HUDEP-2 (cell line): Measurements from ENCODE around the gene TNFSF13B.
A peak's percentile ranks its signal among the peaks of the same experiment; 100 is the strongest.
"Not testable (repeated sequence)": the region's sequence is repeated elsewhere in the genome, so short reads cannot be mapped to it uniquely, and the experiment has no call there.

ENCODE experiments used
- DNase-seq, 76 experiments: peaks; one replicate each; lab custom pipeline; 2025; ENCODE audit not compliant: unreplicated experiment in 76 of 76; lab: John Stamatoyannopoulos, UW

Gene TNFSF13B, protein sequence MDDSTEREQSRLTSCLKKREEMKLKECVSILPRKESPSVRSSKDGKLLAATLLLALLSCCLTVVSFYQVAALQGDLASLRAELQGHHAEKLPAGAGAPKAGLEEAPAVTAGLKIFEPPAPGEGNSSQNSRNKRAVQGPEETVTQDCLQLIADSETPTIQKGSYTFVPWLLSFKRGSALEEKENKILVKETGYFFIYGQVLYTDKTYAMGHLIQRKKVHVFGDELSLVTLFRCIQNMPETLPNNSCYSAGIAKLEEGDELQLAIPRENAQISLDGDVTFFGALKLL

DNA sequence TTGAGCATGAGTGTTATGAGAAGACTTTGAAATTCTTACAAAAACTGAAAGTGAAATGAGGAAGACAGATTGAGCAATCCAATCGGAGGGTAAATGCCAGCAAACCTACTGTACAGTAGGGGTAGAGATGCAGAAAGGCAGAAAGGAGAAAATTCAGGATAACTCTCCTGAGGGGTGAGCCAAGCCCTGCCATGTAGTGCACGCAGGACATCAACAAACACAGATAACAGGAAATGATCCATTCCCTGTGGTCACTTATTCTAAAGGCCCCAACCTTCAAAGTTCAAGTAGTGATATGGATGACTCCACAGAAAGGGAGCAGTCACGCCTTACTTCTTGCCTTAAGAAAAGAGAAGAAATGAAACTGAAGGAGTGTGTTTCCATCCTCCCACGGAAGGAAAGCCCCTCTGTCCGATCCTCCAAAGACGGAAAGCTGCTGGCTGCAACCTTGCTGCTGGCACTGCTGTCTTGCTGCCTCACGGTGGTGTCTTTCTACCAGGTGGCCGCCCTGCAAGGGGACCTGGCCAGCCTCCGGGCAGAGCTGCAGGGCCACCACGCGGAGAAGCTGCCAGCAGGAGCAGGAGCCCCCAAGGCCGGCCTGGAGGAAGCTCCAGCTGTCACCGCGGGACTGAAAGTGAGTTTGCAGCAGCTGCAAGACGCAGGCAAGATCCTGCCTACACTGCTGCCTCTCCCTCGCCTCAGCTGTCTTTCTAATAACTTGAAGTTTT, at the start of gene TNFSF13B:
Gene TNFSF13B (plus strand): TSS at position 118 of the 728 bp plus-strand sequence. CDS start 178 bp downstream, at position 296.
- DNase-seq = peak in 6 of 76 experiments; percentile 1 to 14 (median 2)

DNA sequence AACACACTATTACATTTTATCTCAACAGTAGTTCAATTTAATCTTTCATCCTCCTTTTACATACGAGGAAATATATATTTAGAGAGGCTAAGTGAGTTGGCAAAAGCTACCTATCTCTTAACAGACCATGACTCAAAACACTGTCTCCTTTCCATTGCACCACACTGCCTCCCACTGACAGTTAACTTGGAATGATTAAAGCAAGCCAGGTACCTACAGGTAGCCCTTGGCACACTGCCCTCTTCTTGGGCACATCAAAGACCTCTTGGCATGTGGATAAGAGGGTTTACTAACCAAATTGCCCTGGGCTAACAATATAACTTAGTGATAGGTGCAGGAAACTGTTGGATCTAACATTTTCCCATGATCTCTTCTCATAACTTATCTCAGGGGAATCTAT, 49.5 kb upstream of the TNFSF13B start:
- DNase-seq = peak in 2 of 76 experiments; percentile 3 to 18

DNA sequence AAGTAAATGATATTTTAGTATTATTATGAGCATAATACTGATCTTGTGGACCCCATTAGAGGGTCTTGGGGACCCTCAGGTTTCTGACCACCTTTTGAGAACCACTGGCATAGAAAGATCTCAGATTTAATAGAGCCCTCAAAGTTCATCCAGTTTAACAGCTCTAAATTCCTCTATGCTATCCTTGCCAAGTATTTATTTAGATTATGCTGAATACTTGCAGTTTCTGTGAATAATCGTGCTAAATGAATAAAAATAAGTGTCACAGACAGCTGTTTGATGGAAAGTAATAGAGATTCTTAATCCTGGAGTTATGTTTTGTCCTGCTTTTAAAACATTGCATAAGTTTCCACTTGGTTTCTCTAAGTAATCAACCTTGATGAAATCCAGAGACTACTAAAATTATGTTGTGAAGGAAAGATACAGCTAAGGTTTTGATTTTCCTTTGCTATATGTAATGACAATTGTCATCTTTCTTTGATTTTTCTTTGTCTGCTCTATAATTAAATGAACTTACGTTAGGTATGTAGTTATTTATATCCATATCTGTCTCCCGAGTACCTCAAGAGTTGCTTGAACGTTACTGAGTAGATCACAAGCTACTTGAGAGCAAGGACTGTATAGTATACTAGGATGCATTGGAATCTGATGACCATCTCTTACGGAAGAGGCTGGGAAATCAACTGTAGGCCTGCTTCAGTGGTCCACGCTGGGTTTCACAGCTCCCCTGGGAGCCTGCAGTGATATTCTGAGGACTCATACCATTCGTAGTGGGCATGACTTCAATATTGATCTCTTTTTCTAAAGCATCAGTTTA, 45.6 kb upstream of the TNFSF13B start:
- no peak for DNase-seq

DNA sequence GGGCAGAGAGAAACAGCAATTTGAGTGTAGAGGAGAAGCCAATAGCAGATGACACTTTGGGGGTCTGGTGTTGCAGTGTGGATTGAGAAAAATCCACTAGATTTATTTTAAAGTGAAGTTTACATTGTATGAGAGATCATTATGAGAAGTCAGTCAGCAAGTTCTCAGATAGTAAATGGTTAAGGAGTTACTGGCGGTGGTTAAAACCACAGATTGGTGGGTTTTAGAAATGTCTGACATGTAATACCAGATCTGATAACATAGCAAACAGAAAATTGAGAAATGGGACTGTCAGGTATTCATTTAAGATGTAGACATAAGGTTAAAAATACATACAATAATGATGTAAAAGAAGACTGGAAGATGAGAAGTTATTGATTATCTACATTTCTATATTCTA, 44.1 kb upstream of the TNFSF13B start:
- DNase-seq = no peak

DNA sequence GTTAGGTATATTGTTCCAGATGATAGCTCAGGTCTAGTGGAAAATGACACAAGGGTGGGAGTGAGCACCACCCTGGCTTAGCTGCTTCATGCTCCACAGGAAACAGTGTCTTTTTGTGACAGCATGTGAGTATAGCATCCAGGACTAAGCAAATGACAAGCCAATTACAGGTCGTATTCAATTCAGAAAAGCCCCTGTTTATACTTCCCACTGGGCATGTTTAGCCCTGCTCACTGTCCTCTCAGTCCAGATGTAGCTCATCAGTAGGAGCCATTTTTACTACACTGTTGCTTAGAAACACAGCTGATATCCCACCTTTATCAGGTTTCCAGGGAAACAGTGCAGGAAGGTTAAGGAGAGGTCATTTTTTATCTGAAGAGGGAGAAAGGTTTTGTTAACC, 43.3 kb upstream of the TNFSF13B start:
- peak in 1 of 76 experiments; percentile 2 for DNase-seq

DNA sequence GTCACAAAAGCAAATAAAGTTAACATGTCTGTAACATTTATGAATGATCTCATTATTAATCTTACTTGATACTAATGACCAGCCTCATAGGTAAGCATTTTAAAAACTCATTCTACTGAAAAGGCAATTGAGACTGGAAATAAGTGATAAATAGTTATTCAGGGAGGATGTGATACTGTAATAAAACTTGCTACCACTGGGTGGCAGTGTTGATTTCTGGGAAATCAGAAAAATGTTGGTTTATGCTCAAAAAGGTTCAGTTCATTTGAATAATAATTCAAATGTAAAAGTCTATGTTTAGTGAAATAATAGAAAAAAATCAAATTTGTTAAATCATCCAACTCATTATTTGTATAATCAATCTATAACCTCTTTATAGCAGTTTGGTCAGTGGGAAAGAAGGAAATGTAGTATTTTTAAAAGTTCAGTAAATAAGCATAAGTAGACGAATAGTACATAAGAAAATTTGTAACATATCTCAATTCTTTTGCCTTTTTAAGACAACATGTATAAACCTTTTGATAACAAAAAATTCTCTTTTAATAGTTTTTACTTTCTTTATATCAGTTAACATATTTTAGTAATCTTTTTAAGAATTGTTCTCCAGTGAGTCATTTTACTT, 41.8 kb upstream of the TNFSF13B start:
- DNase-seq = peak in 25 of 76 experiments; percentile 2 to 43 (median 22)

DNA sequence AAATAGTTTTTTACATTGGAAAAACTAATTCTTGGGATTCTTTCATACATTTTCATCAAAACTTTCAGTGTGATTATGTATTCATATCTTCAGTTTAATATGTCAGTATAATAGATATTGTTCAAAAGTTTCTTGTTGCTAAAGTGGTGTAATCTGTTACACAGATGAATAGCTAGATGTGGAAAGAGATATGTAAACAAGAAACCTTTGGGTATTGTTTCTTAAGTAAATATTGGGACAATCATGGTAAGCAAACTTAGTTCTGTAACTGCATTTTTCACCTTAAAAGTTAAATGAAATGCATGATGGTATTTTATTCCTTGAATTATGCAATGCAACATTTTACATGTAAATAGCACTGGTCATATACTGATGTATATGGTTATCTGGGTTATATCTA, 39.1 kb upstream of the TNFSF13B start:
- no peak for DNase-seq

DNA sequence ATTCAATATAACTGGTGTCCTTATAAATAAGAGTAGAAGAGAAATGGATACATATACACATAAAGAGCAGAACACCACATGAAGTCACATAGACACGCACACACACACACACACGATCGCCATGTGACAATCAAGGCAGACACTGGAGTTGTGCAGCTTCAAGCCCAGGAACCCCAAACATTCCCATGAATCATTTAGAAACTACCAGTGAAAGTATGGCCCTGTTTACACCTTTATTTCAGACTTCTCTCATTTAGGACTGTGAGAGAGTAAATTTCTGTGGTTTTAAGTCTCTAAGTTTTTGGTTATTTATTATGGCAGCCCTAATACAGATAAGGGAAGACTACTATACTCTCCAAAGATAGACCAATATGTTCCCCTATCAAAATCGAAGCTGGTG, 20.4 kb upstream of the TNFSF13B start:
- no peak for DNase-seq

DNA sequence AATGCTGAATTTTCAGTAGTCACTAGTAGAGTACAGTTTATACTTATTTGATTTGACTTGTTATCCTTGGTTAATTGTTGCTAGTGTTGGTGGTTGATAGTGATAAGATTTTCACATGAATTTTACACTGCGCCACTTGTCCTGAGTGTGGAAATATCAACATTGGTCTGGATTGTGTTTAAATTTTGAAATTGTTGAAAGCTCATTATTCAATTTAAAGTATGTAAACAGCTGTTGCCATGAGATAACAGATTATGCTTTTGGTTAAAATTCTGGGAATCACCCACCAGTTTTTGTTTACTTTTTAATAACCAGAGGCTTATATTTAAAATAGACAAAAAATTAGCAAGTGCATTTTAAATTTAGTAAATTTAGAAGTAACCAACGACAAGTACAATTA, 12.3 kb upstream of the TNFSF13B start:
- DNase-seq = no peak

DNA sequence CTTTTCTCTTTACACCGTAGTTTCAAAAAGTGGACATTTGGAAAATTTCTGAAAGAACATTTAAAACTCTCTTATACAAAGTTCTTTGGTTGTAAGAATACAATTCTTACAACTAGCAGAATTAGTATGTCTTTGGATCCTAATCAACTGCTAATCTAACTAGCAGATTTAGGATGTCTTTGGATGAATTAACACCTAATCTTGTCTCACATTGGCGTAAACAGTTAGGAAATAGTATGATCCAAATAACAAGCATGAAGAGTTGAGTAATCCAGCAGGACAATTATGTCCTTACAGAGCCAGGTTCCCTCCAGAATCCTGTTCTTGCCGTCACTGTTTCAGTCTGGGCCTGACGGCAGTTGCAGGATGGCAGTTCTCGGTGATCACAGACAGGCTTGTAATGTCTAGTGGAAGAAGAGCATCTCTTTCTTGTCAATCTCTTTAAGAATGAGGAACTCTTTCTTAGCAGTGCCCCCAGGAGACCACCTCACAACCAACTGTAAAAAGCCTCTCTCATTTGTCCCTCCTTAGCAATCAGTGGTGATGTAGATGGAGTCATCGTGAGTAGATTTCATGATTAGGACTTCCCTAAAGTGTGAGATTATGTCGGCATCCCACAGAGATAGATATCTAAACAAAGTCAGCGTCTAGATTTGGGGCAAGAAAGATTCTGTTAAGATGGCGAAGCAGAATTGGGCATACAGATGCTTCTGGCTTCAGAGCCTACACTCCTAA, 5.7 kb upstream of the TNFSF13B start:
- DNase-seq = no peak

DNA sequence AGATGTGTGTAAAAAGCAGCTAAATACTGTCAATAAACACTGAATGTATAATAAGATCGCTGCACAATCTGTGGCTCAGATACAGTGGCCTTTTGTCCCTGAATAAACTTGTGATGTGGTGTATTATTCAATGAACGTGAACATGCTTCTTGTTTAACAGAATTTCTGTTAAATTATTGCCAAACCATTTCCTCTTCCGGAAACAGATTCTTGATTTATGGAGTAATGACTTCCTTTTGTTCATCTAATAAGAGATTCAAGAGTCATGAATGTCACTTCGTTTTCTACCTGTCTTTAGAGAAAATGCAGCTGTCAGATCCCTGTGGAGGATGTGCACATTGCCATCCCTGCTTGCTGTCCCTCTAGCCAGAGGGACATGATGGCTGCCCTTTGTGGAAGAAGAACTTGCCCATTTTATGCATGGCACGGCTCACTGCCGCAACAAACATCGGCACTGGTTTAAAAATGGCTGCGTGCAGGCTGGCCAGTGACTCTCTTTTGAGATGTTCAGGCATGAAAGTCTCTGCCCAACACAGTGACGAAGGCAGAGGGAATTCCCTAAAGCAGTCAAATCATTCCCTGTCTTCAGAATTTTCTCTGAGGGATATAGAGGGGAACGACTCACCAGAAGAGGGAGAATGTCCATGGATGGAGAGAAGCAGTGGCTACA, 3.1 kb upstream of the TNFSF13B start:
- DNase-seq = no peak

DNA sequence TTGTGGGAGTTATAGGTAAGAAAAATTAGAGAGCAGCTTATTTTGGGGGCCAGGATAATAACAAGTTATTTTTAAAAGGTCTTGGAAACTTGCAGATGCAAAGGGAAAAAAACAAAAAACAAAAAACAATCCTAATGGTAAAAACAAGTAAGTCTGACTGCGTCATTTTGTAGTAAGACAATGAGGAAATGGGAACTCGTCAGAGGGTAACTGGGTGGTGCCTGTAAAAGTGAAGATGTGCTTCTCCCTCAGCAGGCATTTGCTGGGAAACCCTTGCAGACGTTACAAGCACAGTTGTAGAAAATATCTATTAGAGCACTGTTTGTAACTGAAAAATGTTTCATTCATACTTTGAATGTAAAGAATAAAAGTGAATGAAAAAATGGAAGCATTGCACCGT, 2.2 kb upstream of the TNFSF13B start:
- DNase-seq = no peak

DNA sequence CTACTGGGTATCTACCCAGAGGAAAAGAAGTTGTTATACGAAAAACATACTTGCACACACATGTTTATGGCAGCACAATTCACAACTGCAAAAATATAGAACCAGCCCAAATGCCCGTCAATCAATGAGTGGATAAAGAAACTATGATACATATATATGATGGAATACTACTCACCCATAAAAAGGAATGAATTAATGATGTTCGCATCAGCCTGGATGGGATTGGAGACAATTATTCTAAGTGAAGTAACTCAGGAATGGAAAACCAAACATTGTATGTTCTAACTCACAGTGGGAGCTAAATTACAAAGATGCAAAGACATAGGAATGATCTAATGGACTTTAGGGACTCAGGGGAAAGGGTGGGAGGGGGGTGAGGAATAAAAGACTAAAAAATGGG, 1.7 kb upstream of the TNFSF13B start:
- DNase-seq = not testable (repeated sequence)

DNA sequence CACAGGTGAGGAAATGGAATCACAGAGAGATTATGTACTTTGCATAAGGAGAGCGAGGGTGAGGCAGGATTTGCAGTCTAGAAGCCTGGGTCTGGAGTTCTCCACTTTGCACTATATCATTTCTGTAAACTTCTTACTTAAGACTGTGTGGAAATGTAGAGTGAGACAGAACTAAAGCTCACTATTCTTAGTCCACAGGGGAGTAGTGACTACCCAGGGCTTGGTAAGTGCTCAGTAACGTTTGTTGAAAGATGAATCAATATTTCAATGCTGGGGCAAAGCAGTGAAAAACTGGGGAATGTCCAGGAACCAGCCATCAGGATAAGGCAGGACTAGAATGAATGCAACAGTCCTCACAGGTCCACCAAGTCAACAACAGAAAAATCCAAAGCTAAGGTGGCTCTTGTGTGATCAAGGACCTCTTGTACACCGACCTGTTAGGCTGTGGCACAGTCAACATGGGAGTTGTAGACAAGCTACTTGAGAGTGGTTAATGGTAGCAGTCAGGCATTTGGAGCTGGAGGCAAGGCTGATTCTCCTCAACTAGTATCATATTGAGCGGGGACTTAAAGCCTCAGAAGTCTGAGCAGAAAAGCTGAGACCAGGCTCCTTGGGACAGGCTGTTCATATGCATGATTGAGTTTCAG, 929 bp upstream of the TNFSF13B start:
- no peak for DNase-seq

DNA sequence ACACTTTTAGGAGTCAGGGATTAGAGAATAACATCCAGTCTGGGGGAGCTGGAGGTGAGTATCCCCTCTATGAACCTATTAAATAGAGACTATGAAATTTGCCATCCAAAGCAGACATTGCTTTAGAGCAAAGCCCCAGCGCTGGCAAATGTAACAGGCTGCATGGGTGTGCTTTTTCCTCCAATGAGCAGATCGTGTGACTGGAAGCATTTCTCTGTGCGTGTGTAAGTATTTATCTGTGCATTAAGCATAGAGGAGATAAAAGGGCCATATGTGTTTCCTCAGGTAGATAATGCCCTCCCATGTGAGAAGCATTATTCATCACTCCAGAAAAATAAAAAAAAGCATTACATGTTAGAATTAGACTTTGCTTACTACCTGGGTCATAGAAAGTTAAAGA, 924 bp downstream of the TNFSF13B start:
- DNase-seq = no peak

DNA sequence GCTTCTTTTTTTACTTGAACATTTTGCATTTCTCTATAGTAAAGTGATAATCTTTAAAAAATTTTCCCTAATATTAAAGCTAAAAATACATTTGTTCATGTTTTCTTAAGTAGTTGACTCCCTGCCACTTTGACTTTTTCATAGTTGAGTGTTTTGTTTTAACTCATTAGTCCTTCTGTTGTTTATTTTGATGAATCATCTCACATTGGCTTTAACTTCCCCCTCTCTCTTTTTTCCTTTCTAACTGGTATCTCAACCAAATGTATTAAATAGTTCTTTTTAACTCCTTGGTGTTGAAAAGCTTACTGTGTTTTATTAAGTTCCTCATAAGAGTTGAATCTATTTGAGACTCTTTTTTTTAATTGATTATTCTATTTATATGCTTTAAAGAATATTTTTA, 2.8 kb downstream of the TNFSF13B start:
- no peak for DNase-seq

DNA sequence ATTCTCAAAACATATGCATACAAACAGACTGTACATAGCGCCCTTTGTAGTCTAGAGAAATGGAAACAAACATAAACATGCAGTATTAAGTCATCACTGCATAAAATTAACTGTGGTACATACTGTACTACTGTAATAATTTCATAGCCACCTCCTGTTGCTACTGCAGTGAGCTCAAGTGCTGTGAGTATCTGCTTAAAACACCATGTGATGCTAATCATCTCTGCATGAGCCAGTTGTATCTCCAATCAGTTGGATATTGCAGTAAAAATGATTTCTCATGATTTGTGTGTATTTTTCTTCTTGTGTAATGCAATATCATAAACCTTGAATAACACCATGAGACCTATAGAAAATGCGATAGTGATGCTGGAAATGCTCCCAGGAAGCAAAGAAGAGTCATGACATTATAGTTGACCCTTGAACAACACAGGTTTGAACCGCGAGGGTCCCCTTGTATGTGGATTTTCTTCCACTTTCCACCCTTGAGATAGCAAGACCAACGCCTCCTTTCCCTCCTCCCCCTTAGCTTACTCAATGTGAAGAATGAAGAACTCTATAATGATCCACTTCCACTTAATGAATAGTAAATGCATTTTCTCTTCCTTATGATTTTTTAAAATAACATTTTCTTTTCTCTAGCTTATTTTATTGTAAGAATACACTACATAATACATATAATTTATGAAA, 4.1 kb downstream of the TNFSF13B start:
- DNase-seq = no peak

DNA sequence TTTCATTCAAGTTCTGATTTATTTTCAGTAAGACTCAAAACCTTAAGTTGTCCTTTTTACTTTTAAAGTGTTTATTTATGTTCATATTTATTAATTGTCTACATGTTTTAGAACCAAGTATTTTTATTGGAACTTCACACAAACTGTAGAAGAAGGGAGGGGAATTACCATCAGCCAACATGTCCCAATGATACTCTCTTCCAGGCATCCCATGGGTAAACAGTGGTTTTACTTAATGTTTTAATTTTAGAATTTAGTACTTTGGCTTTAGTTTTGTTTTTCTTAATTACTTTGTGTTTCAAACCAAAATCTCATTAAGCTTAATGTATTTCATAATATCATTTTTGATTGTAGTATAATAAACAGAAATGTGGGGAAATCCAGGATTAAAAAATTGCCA, 5.2 kb downstream of the TNFSF13B start:
- DNase-seq = no peak

DNA sequence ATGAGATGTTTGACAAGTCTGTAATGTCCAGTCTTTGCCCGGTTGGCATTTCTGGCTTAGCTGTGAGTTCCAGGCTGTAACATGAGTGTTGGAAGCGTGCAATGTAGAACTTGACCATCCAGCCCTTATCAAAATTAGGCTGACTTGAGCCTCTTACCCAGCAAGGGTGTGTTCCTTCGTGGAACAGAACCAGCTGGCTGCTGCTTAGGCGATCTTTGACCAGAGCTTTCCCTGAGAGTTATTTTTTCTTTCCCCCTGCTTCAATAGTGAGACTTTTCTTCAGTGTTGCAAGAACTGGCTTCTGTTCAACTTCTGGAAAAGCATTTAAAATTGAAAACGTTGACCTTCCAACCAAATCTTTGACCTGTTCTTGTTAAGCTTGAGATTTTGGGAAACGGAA, 6.5 kb downstream of the TNFSF13B start:
- DNase-seq = no peak
